ENCODE results near the gene SARM1. TPM values are rescaled to one million over a fixed set of nuclear protein-coding genes. Genes with fewer than 3 reads are reported as not detected.

SARM1 gene
- total RNA-seq, 1 donor from 2014 or later, result 29.6 TPM

GRCh38 chr17:28346746-28347246 lies 24.7 kb upstream of the SARM1 start:
- Mint-ChIP-seq H3K27me3 (no peaks in the 10 kb centered on the region), H3K36me3 (peaks cover 6% of the 10 kb centered on the region), H3K4me1 (ENCODE audit: unreplicated experiment) (no peaks in the 10 kb centered on the region), H3K27ac (peak overlapping the region; percentile 21), H3K9me3 (no peaks in the 10 kb centered on the region), H3K4me3 (no peak overlapping the region)
- peak; percentile 42 for TF ChIP-seq CTCF (conservative IDR thresholded peaks at IDR 0.05)
- no peak for DNase-seq (ENCODE audit: extremely low spot score, unreplicated experiment)

GRCh38 chr17:28347261-28347891 lies 24.1 kb upstream of the SARM1 start:
- H3K4me1 Mint-ChIP-seq (ENCODE audit: unreplicated experiment), result no peaks in the 10 kb centered on the region
- TF ChIP-seq CTCF (conservative IDR thresholded peaks at IDR 0.05), result no peak
- no peaks in the 10 kb centered on the region for H3K9me3 Mint-ChIP-seq
- no peaks in the 10 kb centered on the region for H3K27me3 Mint-ChIP-seq
- H3K4me3 Mint-ChIP-seq, result no peak overlapping the region
- no peak overlapping the region for H3K27ac Mint-ChIP-seq
- no peak for DNase-seq (ENCODE audit: extremely low spot score, unreplicated experiment)
- peaks cover 6% of the 10 kb centered on the region for H3K36me3 Mint-ChIP-seq

- H3K4me3 Mint-ChIP-seq, result no peak overlapping the region
- no peak for TF ChIP-seq CTCF (conservative IDR thresholded peaks at IDR 0.05)
- no peaks in the 10 kb centered on the region for H3K9me3 Mint-ChIP-seq
- no peak overlapping the region for H3K27ac Mint-ChIP-seq
- H3K4me1 Mint-ChIP-seq (ENCODE audit: unreplicated experiment), result no peaks in the 10 kb centered on the region
- DNase-seq (ENCODE audit: extremely low spot score, unreplicated experiment), result no peak
- H3K27me3 Mint-ChIP-seq, result no peaks in the 10 kb centered on the region
- H3K36me3 Mint-ChIP-seq, result peaks cover 6% of the 10 kb centered on the region
These were observed 22.5 kb upstream of the SARM1 start for GRCh38 chr17:28348979-28349378.

- H3K36me3 Mint-ChIP-seq, result peaks cover 6% of the 10 kb centered on the region
These were observed 21.2 kb upstream of the SARM1 start for GRCh38 chr17:28350271-28350670.

GRCh38 chr17:28357061-28357900 lies 14.2 kb upstream of the SARM1 start, which contains the start of gene POLDIP2:
Gene POLDIP2, minus strand, starts transcription at chr17:28357527. Its CDS starts 79 bp downstream, at chr17:28357448.
- Mint-ChIP-seq H3K36me3 (peaks cover 5% of the 10 kb centered on the region), H3K4me3 (peak within 1 kb of the TSS; percentile 96)

More at GRCh38 chr17:28350271-28350670, 21.2 kb upstream of the SARM1 start:
- Mint-ChIP-seq H3K4me1 (ENCODE audit: unreplicated experiment) (no peaks in the 10 kb centered on the region), H3K27ac (no peak overlapping the region), H3K27me3 (no peaks in the 10 kb centered on the region), H3K4me3 (no peak overlapping the region), H3K9me3 (no peaks in the 10 kb centered on the region)
- no peak for DNase-seq (ENCODE audit: extremely low spot score, unreplicated experiment)
- TF ChIP-seq CTCF (conservative IDR thresholded peaks at IDR 0.05), result no peak

More at GRCh38 chr17:28357061-28357900, 14.2 kb upstream of the SARM1 start, which contains the start of gene POLDIP2:
- peak; percentile 24 for TF ChIP-seq CTCF (conservative IDR thresholded peaks at IDR 0.05)
- Mint-ChIP-seq H3K9me3 (no peaks in the 10 kb centered on the region), H3K4me1 (ENCODE audit: unreplicated experiment) (peaks cover 17% of the 10 kb centered on the region), H3K27me3 (no peaks in the 10 kb centered on the region), H3K27ac (peak within 1 kb of the TSS; percentile 92)
- peak; percentile 97 for DNase-seq (ENCODE audit: extremely low spot score, unreplicated experiment)

All from type B pancreatic cell (in vitro differentiated cells).